ENCODE results near the gene NCAM1. TPM values are rescaled to one million over a fixed set of nuclear protein-coding genes. Genes with fewer than 3 reads are reported as not detected.

NCAM1 gene
- total RNA-seq, 4 donors from 2014 or later: 12.8 to 27.7 (median 15.7) TPM

GRCh38 chr11:113023986-113024385 lies 62.8 kb downstream of the NCAM1 start:
- H3K36me3 ChIP-seq: no peaks in the 10 kb centered on the region
- in situ Hi-C loops (cut with MboI; ENCODE audit: low sequenced_read_pairs in 4 of 4) (no loop called here), intact Hi-C loops (cut with DNase I; ENCODE audit: low total_unique reads) (no loop called here)
- DNase-seq (no peak), ATAC-seq (no peak)
- H3K4me1 ChIP-seq: no peaks in the 10 kb centered on the region
- H3K9me3 ChIP-seq: no peaks in the 10 kb centered on the region
- no peak for TF ChIP-seq POLR2A (IDR thresholded peaks at IDR 0.05)
- TF ChIP-seq CTCF (IDR thresholded peaks at IDR 0.05 in 4 of 5, conservative IDR thresholded peaks at IDR 0.05 in 1 of 5): no peak
- no peaks in the 10 kb centered on the region for H3K27me3 ChIP-seq
- H3K27ac ChIP-seq: no peak overlapping the region
- no peak overlapping the region for H3K4me3 ChIP-seq

- H3K4me1 ChIP-seq: no peaks in the 10 kb centered on the region
- no peak overlapping the region for H3K27ac ChIP-seq
- no peaks in the 10 kb centered on the region for H3K36me3 ChIP-seq
- H3K4me3 ChIP-seq: no peak overlapping the region
- in situ Hi-C loops (cut with MboI; ENCODE audit: low sequenced_read_pairs in 4 of 4) (no loop called here), intact Hi-C loops (cut with DNase I; ENCODE audit: low total_unique reads) (no loop called here)
- DNase-seq (no peak), ATAC-seq (no peak)
- no peaks in the 10 kb centered on the region for H3K27me3 ChIP-seq
- H3K9me3 ChIP-seq: no peaks in the 10 kb centered on the region
- TF ChIP-seq POLR2A (IDR thresholded peaks at IDR 0.05): no peak
- TF ChIP-seq CTCF (IDR thresholded peaks at IDR 0.05 in 4 of 5, conservative IDR thresholded peaks at IDR 0.05 in 1 of 5): no peak
Observed at GRCh38 chr11:113026778-113027177, 65.6 kb downstream of the NCAM1 start.

GRCh38 chr11:113034576-113034975 lies 73.4 kb downstream of the NCAM1 start:
- Histone ChIP-seq H3K36me3 (no peaks in the 10 kb centered on the region), H3K27ac (no peak overlapping the region), H3K4me1 (no peaks in the 10 kb centered on the region), H3K4me3 (no peak overlapping the region), H3K27me3 (no peaks in the 10 kb centered on the region), H3K9me3 (no peaks in the 10 kb centered on the region)
- intact Hi-C loops (cut with DNase I; ENCODE audit: low total_unique reads) (no loop called here), in situ Hi-C loops (cut with MboI; ENCODE audit: low sequenced_read_pairs in 4 of 4) (no loop called here)
- ATAC-seq: no peak
- DNase-seq: no peak
- TF ChIP-seq POLR2A (IDR thresholded peaks at IDR 0.05) (no peak), CTCF (IDR thresholded peaks at IDR 0.05 in 4 of 5, conservative IDR thresholded peaks at IDR 0.05 in 1 of 5) (no peak)

GRCh38 chr11:113035708-113036107 lies 74.5 kb downstream of the NCAM1 start:
- intact Hi-C loops (cut with DNase I; ENCODE audit: low total_unique reads) (no loop called here), in situ Hi-C loops (cut with MboI; ENCODE audit: low sequenced_read_pairs in 4 of 4) (no loop called here)
- no peak overlapping the region for H3K4me3 ChIP-seq
- no peak overlapping the region for H3K27ac ChIP-seq
- DNase-seq (no peak), ATAC-seq (no peak)
- no peaks in the 10 kb centered on the region for H3K27me3 ChIP-seq
- H3K9me3 ChIP-seq: no peaks in the 10 kb centered on the region
- no peaks in the 10 kb centered on the region for H3K4me1 ChIP-seq
- H3K36me3 ChIP-seq: no peaks in the 10 kb centered on the region
- TF ChIP-seq POLR2A (IDR thresholded peaks at IDR 0.05) (no peak), CTCF (IDR thresholded peaks at IDR 0.05 in 4 of 5, conservative IDR thresholded peaks at IDR 0.05 in 1 of 5) (no peak)

GRCh38 chr11:113043698-113044097 lies 82.5 kb downstream of the NCAM1 start:
- DNase-seq (no peak), ATAC-seq (no peak)
- no peak overlapping the region for H3K4me3 ChIP-seq
- intact Hi-C loops (cut with DNase I; ENCODE audit: low total_unique reads): no loop called here
- no peak overlapping the region for H3K27ac ChIP-seq
- H3K9me3 ChIP-seq: no peaks in the 10 kb centered on the region
- TF ChIP-seq POLR2A (IDR thresholded peaks at IDR 0.05): no peak
- no peak for TF ChIP-seq CTCF (IDR thresholded peaks at IDR 0.05 in 4 of 5, conservative IDR thresholded peaks at IDR 0.05 in 1 of 5)
- H3K4me1 ChIP-seq: no peaks in the 10 kb centered on the region
- H3K27me3 ChIP-seq: no peaks in the 10 kb centered on the region
- no peaks in the 10 kb centered on the region for H3K36me3 ChIP-seq
- in situ Hi-C loops (cut with MboI; ENCODE audit: low sequenced_read_pairs in 4 of 4): no loop called here

Measured in gastrocnemius medialis (tissue), 4 donors.